Caco-2 (cell line): ENCODE measurements around the gene ZFR2. TPM values are rescaled to one million over a fixed set of nuclear protein-coding genes. Genes with fewer than 3 reads are reported as not detected.

Experiments used
- BruUV-seq: library from RNA; stranded (reverse); fragments of 400-500 nt; replicated peaks from 2 replicates; lab custom pipeline; 2021; lab: Mats Ljungman, UMichigan
- CTCF ChIA-PET: fragments of 300-600 bp; sonication (Branson Sonifier 250); formaldehyde crosslinking; loops from one replicate; lab custom pipeline; 2022; ENCODE audit warnings: antibody characterized with exemption; lab: Charles Lee
- POLR2A ChIA-PET: fragments of 300-600 bp; sonication (Branson Sonifier 250); formaldehyde crosslinking; loops from one replicate; lab custom pipeline; 2022; ENCODE audit warnings: antibody characterized with exemption; lab: Charles Lee
- DNase-seq, 2 experiments: peaks; one replicate each; pipeline versions ENCODE4 v3.0.0 to v3.0.0-alpha.2; 2020 to 2022
- H3K27me3 ChIP-seq: replicated peaks from 2 replicates; pipeline ENCODE4 v1.6.0; 2011; ENCODE audit warnings: low read length; ENCODE audit not compliant: control insufficient read depth, insufficient read depth
- H3K36me3 ChIP-seq: 2 replicates; pipeline ENCODE4 v1.5.1; 2011; ENCODE audit warnings: low read length; ENCODE audit not compliant: control insufficient read depth, insufficient read depth
- H3K4me1 ChIP-seq: fragments of 250-450 bp; sonication (Bioruptor Pico); 2 replicates; pipeline ENCODE4 v1.5.1; 2020; ENCODE audit warnings: mild to moderate bottlenecking
- H3K4me3 ChIP-seq: 2 replicates; pipeline ENCODE4 v1.5.1; 2011; ENCODE audit warnings: low read depth, mild to moderate bottlenecking, control low read depth, low read length
- H3K9me3 ChIP-seq: fragments of 250-450 bp; sonication (Bioruptor Pico); 2 replicates; pipeline ENCODE4 v1.5.1; 2020; ENCODE audit warnings: mild to moderate bottlenecking, moderate library complexity
- H3K27ac Mint-ChIP-seq: one replicate; pipeline ENCODE4 v1.8.0; 2022; ENCODE audit warnings: mixed read lengths; ENCODE audit not compliant: unreplicated experiment
- H3K27me3 Mint-ChIP-seq: one replicate; pipeline ENCODE4 v1.8.0; 2022; ENCODE audit warnings: mixed read lengths; ENCODE audit not compliant: insufficient read depth, unreplicated experiment
- H3K36me3 Mint-ChIP-seq: one replicate; pipeline ENCODE4 v1.8.0; 2022; ENCODE audit warnings: mild to moderate bottlenecking, mixed read lengths; ENCODE audit not compliant: insufficient read depth, unreplicated experiment
- H3K4me1 Mint-ChIP-seq: one replicate; pipeline ENCODE4 v1.8.0; 2022; ENCODE audit warnings: low read depth, mixed read lengths; ENCODE audit not compliant: unreplicated experiment
- H3K4me3 Mint-ChIP-seq: one replicate; pipeline ENCODE4 v1.8.0; 2022; ENCODE audit warnings: mild to moderate bottlenecking, moderate library complexity, mixed read lengths; ENCODE audit not compliant: unreplicated experiment
- H3K9me3 Mint-ChIP-seq: one replicate; pipeline ENCODE4 v1.8.0; 2022; ENCODE audit warnings: mixed read lengths; ENCODE audit not compliant: unreplicated experiment
- CTCF ChIP-seq, 2 experiments: fragments of 200-600 bp in 1 of 2; IDR thresholded peaks; 1 replicate in 1 of 2; 2 replicates in 1 of 2; pipeline versions ENCODE4 v1.5.1 to v1.8.0; 2011 to 2022; ENCODE audit warnings: antibody characterized with exemption in 1 of 2, control low read depth in 1 of 2, inconsistent platforms in 1 of 2, low read depth in 1 of 2, low read length in 1 of 2, mild to moderate bottlenecking in 1 of 2, moderate library complexity in 1 of 2; ENCODE audit not compliant: insufficient read depth in 1 of 2, severe bottlenecking in 1 of 2, unreplicated experiment in 1 of 2
- intact Hi-C: fragments of 100-400 bp; cut with micrococcal nuclease; formaldehyde crosslinking; loops from one replicate; pipeline ENCODE4 v1.10.0; 2022; ENCODE audit not compliant: unreplicated experiment
- total RNA-seq: library from RNA; stranded (reverse); gene quantifications from 2 replicates; pipeline ENCODE4 v1.2.3, GENCODE V29; 2022

ZFR2 gene
- total RNA-seq, 1 experiment from 2014 or later: not detected

GRCh38 chr19:3768748-3769099 is 100.1 kb downstream of the ZFR2 start:
- H3K36me3 ChIP-seq: peaks cover 2% of the 10 kb centered on the region
- Mint-ChIP-seq H3K4me1 (no peaks in the 10 kb centered on the region), H3K27ac (no peak overlapping the region), H3K9me3 (no peaks in the 10 kb centered on the region), H3K36me3 (peaks cover 11% of the 10 kb centered on the region), H3K4me3 (no peak overlapping the region), H3K27me3 (no peaks in the 10 kb centered on the region)
- H3K9me3 ChIP-seq: no peaks in the 10 kb centered on the region
- POLR2A ChIA-PET: no interaction called here
- DNase-seq: no peak
- no TSS peak for BruUV-seq
- no peak for TF ChIP-seq CTCF (IDR thresholded peaks at IDR 0.05; ENCODE audit: insufficient read depth in 1 of 2, low read depth in 1 of 2, low read length in 1 of 2, severe bottlenecking in 1 of 2, unreplicated experiment in 1 of 2)
- intact Hi-C loops: no loop called here
- H3K27me3 ChIP-seq: no peaks in the 10 kb centered on the region
- no peaks in the 10 kb centered on the region for H3K4me1 ChIP-seq
- CTCF ChIA-PET: no interaction called here
- H3K4me3 ChIP-seq: no peak overlapping the region

GRCh38 chr19:3768015-3768747 is 100.7 kb downstream of the ZFR2 start:
- POLR2A ChIA-PET: no interaction called here
- H3K27ac Mint-ChIP-seq: no peak overlapping the region
- intact Hi-C loops: no loop called here

GRCh38 chr19:3767050-3767449 is 101.8 kb downstream of the ZFR2 start:
- Histone ChIP-seq H3K4me1 (peaks cover 4% of the 10 kb centered on the region; the same call in 1 of the 2 replicates), H3K36me3 (peaks cover 2% of the 10 kb centered on the region), H3K27me3 (no peaks in the 10 kb centered on the region), H3K9me3 (no peaks in the 10 kb centered on the region), H3K4me3 (no peak overlapping the region)
- Mint-ChIP-seq H3K4me1 (peaks cover under 1% of the 10 kb centered on the region), H3K9me3 (no peaks in the 10 kb centered on the region), H3K27ac (no peak overlapping the region), H3K4me3 (no peak overlapping the region), H3K27me3 (no peaks in the 10 kb centered on the region), H3K36me3 (peaks cover 18% of the 10 kb centered on the region)
- no peak for DNase-seq
- no TSS peak for BruUV-seq
- TF ChIP-seq CTCF (IDR thresholded peaks at IDR 0.05; ENCODE audit: insufficient read depth in 1 of 2, low read depth in 1 of 2, low read length in 1 of 2, severe bottlenecking in 1 of 2, unreplicated experiment in 1 of 2): no peak
- intact Hi-C loops: no loop called here
- POLR2A ChIA-PET: no interaction called here
- CTCF ChIA-PET: no interaction called here

More at GRCh38 chr19:3768015-3768747, 100.7 kb downstream of the ZFR2 start:
- Histone ChIP-seq H3K4me1 (peaks cover 2% of the 10 kb centered on the region; the same call in 1 of the 2 replicates), H3K4me3 (no peak overlapping the region), H3K36me3 (peaks cover 2% of the 10 kb centered on the region), H3K9me3 (no peaks in the 10 kb centered on the region), H3K27me3 (no peaks in the 10 kb centered on the region)
- Mint-ChIP-seq H3K27me3 (no peaks in the 10 kb centered on the region), H3K9me3 (no peaks in the 10 kb centered on the region), H3K36me3 (peaks cover 11% of the 10 kb centered on the region), H3K4me1 (no peaks in the 10 kb centered on the region), H3K4me3 (no peak overlapping the region)
- CTCF ChIA-PET: no interaction called here
- TF ChIP-seq CTCF (IDR thresholded peaks at IDR 0.05; ENCODE audit: insufficient read depth in 1 of 2, low read depth in 1 of 2, low read length in 1 of 2, severe bottlenecking in 1 of 2, unreplicated experiment in 1 of 2): no peak
- no TSS peak for BruUV-seq
- DNase-seq: no peak
